Mucosa of stomach (tissue), 1 donor: ENCODE measurements around the gene LMBRD2.
"Not testable (repeated sequence)": the region's sequence is repeated elsewhere in the genome, so short reads cannot be mapped to it uniquely, and the experiment has no call there.

ENCODE experiments used
- H3K27me3 ChIP-seq: one replicate; pipeline ENCODE4 v1.7.0; 2013; ENCODE audit warnings: mild to moderate bottlenecking, low read length; ENCODE audit not compliant: control insufficient read depth, insufficient read depth
- H3K36me3 ChIP-seq: one replicate; pipeline ENCODE4 v1.7.0; 2013; ENCODE audit warnings: low read length; ENCODE audit not compliant: control insufficient read depth, insufficient read depth
- H3K4me1 ChIP-seq: one replicate; pipeline ENCODE4 v1.7.0; 2013; ENCODE audit warnings: mild to moderate bottlenecking, low read length; ENCODE audit not compliant: control insufficient read depth, insufficient read depth
- H3K4me3 ChIP-seq: one replicate; pipeline ENCODE4 v1.7.0; 2013; ENCODE audit warnings: low read length
- H3K9ac ChIP-seq: one replicate; pipeline ENCODE4 v1.7.0; 2013; ENCODE audit warnings: mild to moderate bottlenecking, low read length, moderate library complexity
- H3K9me3 ChIP-seq: one replicate; pipeline ENCODE4 v1.7.0; 2013; ENCODE audit warnings: mild to moderate bottlenecking, low read length, moderate library complexity; ENCODE audit not compliant: control insufficient read depth
- donor health status: Pancreatic carcinoma.

The LMBRD2 gene

GRCh38 chr5:36138900-36139683 is 12.6 kb downstream of the LMBRD2 start:
- Histone ChIP-seq H3K4me3 (no peak overlapping the region), H3K36me3 (no peaks in the 10 kb centered on the region), H3K9ac (no peak overlapping the region), H3K4me1 (no peaks in the 10 kb centered on the region), H3K9me3 (no peaks in the 10 kb centered on the region), H3K27me3 (no peaks in the 10 kb centered on the region)

GRCh38 chr5:36136581-36136980 is 15.1 kb downstream of the LMBRD2 start:
- no peaks in the 10 kb centered on the region for H3K4me1 ChIP-seq

GRCh38 chr5:36135988-36136387 is 15.7 kb downstream of the LMBRD2 start:
- H3K4me3 ChIP-seq: no peak overlapping the region
- H3K9ac ChIP-seq: no peak overlapping the region
- no peaks in the 10 kb centered on the region for H3K36me3 ChIP-seq
- H3K27me3 ChIP-seq: no peaks in the 10 kb centered on the region
- H3K4me1 ChIP-seq: no peaks in the 10 kb centered on the region
- no peaks in the 10 kb centered on the region for H3K9me3 ChIP-seq

More at GRCh38 chr5:36136581-36136980, 15.1 kb downstream of the LMBRD2 start:
- no peaks in the 10 kb centered on the region for H3K27me3 ChIP-seq
- no peaks in the 10 kb centered on the region for H3K9me3 ChIP-seq
- H3K9ac ChIP-seq: no peak overlapping the region
- H3K4me3 ChIP-seq: no peak overlapping the region
- H3K36me3 ChIP-seq: no peaks in the 10 kb centered on the region

GRCh38 chr5:36133009-36133408 is 18.7 kb downstream of the LMBRD2 start:
- H3K9me3 ChIP-seq, H3K4me3 ChIP-seq, H3K36me3 ChIP-seq, H3K27me3 ChIP-seq, H3K4me1 ChIP-seq, H3K9ac ChIP-seq: not testable (repeated sequence)

- not testable (repeated sequence) for H3K9ac ChIP-seq, H3K4me1 ChIP-seq, H3K36me3 ChIP-seq, H3K4me3 ChIP-seq, H3K9me3 ChIP-seq, H3K27me3 ChIP-seq
Measured at GRCh38 chr5:36129666-36130065, 22.0 kb downstream of the LMBRD2 start.

DNA sequence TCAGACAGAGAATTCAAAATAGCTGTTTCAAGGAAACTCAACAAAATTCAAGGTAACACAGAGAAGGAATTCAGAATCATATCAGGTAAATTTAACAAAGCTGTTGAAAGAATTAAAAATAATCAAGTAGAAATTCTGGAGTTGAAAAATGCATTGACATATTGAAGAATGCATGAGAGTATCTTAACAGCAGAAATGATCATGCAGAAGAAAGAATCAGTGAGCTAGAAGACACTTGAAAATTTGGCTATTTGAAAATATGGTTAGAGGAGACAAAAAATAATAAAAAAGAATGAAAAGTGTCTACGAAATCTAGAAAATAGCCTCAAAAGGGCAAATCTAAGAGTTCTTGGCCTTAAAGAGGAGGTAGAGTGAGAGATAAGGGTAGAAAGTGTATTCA is 22.9 kb downstream of the LMBRD2 start:
- Histone ChIP-seq H3K9me3 (no peaks in the 10 kb centered on the region), H3K4me1 (no peaks in the 10 kb centered on the region), H3K27me3 (no peaks in the 10 kb centered on the region), H3K9ac (no peak overlapping the region), H3K4me3 (no peak overlapping the region), H3K36me3 (no peaks in the 10 kb centered on the region)

DNA sequence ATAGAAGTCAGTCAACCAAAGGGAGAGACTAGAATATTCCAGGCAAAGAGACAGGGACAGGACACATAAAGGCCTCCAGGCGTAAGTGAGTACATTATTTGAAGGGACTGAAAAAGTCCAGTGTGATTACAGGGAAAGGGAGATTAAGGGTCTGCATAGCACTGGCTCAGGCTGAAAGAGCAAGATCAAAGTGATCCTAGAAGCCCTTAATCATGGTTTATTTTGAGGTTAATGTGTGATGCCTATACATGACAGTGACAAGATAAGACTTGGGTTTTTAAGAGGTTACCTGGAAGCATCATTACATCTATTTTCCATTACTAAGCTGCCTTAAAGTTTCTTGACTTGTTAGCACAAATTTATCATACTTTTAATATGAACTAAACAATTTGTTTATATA is 25.8 kb downstream of the LMBRD2 start:
- Histone ChIP-seq H3K27me3 (no peaks in the 10 kb centered on the region), H3K36me3 (no peaks in the 10 kb centered on the region), H3K4me1 (no peaks in the 10 kb centered on the region), H3K9ac (no peak overlapping the region), H3K4me3 (no peak overlapping the region), H3K9me3 (no peaks in the 10 kb centered on the region)

GRCh38 chr5:36111238-36111637 is 40.4 kb downstream of the LMBRD2 start:
- H3K9me3 ChIP-seq: no peaks in the 10 kb centered on the region
- H3K9ac ChIP-seq: no peak overlapping the region
- peaks cover 4% of the 10 kb centered on the region for H3K36me3 ChIP-seq
- H3K4me1 ChIP-seq: no peaks in the 10 kb centered on the region
- H3K27me3 ChIP-seq: no peaks in the 10 kb centered on the region
- H3K4me3 ChIP-seq: no peak overlapping the region

DNA sequence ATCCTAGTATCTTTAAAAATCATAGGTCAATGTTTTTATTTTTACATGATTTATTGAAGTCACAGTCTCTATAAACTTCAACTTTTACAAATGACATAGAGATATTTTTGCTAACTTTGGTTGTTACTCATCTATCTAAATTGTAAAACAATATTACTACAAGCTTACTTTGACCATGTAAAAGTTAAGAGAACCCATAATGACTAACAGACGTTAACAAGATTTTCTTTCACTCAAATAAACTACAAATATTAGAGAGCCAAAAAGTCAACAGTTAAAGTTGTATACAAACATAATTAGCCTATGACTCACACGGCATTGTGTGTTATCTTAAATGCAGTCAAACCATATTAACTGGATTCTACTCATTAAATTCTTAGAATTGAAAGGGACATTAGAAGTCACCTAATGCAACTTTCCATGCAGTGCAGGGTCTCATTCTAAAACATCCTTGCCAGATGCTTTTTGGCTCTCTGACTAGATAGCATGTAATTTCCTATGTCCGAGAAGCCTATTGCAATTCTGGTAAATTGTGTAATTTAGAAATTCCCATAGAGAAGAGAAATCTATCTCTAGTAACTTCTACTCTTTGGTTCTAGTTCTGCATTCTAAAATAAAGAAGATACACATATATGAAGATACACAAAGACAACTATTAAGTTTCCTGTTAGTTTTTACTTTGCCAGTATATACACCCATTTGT is 42.8 kb downstream of the LMBRD2 start:
- Histone ChIP-seq H3K9me3 (no peaks in the 10 kb centered on the region), H3K4me1 (no peaks in the 10 kb centered on the region), H3K36me3 (peaks cover 4% of the 10 kb centered on the region), H3K9ac (no peak overlapping the region), H3K27me3 (no peaks in the 10 kb centered on the region), H3K4me3 (no peak overlapping the region)

GRCh38 chr5:36105819-36106218 is 45.9 kb downstream of the LMBRD2 start:
- H3K4me3 ChIP-seq: no peak overlapping the region
- H3K9ac ChIP-seq: no peak overlapping the region
- H3K36me3 ChIP-seq: peaks cover 4% of the 10 kb centered on the region
- H3K4me1 ChIP-seq: no peaks in the 10 kb centered on the region
- H3K9me3 ChIP-seq: no peaks in the 10 kb centered on the region
- H3K27me3 ChIP-seq: no peaks in the 10 kb centered on the region

GRCh38 chr5:36099748-36100147 is 51.9 kb downstream of the LMBRD2 start:
- Histone ChIP-seq H3K4me3 (no peak overlapping the region), H3K9ac (no peak overlapping the region), H3K4me1 (no peaks in the 10 kb centered on the region), H3K9me3 (no peaks in the 10 kb centered on the region), H3K27me3 (no peaks in the 10 kb centered on the region), H3K36me3 (no peaks in the 10 kb centered on the region)

GRCh38 chr5:36096486-36096885 is 55.2 kb downstream of the LMBRD2 start:
- no peaks in the 10 kb centered on the region for H3K27me3 ChIP-seq
- H3K36me3 ChIP-seq: no peaks in the 10 kb centered on the region
- no peak overlapping the region for H3K9ac ChIP-seq
- H3K4me1 ChIP-seq: no peaks in the 10 kb centered on the region
- no peaks in the 10 kb centered on the region for H3K9me3 ChIP-seq
- no peak overlapping the region for H3K4me3 ChIP-seq
